ENCODE measurements around the gene DUSP9. TPM values are rescaled to one million over a fixed set of nuclear protein-coding genes. Genes with fewer than 3 reads are reported as not detected.
A peak's percentile ranks its signal among the peaks of the same experiment; 100 is the strongest.
"Not testable (repeated sequence)": the region's sequence is repeated elsewhere in the genome, so short reads cannot be mapped to it uniquely, and the experiment has no call there.

Gene DUSP9
- total RNA-seq, 4 donors from 2014 or later: 0.19 to 0.48 TPM; not detected in 2

DNA sequence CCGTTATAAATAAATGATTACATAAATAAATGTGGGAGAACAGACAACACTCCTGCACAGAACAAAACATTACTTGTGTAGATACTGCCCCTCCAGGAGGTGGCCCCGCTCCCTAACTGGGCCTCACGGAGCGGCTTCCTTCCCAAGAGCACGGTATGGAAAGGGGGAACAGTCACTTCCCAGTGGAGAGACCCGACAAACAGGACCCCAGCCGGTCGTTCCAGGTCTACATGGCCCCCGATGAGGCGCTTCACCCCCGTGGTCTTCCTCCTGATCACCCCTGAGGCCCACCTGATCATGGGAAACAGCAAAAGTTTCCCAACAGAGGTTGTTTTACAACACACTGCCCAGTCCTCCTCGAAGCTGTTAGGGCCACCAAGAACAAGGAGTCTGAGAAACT, 34.2 kb downstream of the DUSP9 start:
- 73% methylated on average over 12 of the region's 12 CpGs for WGBS
- Histone ChIP-seq H3K9me3 (no peaks in the 10 kb centered on the region), H3K36me3 (no peaks in the 10 kb centered on the region), H3K27me3 (no peaks in the 10 kb centered on the region), H3K4me1 (no peaks in the 10 kb centered on the region), H3K4me3 (no peak overlapping the region), H3K27ac (no peak overlapping the region)
- DNase-seq (ENCODE audit: low spot score in 2 of 2): no peak
- TF ChIP-seq EP300 (IDR thresholded peaks at IDR 0.05) (no peak), POLR2AphosphoS5 (IDR thresholded peaks at IDR 0.05) (no peak), POLR2A (IDR thresholded peaks at IDR 0.05) (no peak)
- TF ChIP-seq, protein P1, sequence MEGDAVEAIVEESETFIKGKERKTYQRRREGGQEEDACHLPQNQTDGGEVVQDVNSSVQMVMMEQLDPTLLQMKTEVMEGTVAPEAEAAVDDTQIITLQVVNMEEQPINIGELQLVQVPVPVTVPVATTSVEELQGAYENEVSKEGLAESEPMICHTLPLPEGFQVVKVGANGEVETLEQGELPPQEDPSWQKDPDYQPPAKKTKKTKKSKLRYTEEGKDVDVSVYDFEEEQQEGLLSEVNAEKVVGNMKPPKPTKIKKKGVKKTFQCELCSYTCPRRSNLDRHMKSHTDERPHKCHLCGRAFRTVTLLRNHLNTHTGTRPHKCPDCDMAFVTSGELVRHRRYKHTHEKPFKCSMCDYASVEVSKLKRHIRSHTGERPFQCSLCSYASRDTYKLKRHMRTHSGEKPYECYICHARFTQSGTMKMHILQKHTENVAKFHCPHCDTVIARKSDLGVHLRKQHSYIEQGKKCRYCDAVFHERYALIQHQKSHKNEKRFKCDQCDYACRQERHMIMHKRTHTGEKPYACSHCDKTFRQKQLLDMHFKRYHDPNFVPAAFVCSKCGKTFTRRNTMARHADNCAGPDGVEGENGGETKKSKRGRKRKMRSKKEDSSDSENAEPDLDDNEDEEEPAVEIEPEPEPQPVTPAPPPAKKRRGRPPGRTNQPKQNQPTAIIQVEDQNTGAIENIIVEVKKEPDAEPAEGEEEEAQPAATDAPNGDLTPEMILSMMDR (IDR thresholded peaks at IDR 0.05): no peak

DNA sequence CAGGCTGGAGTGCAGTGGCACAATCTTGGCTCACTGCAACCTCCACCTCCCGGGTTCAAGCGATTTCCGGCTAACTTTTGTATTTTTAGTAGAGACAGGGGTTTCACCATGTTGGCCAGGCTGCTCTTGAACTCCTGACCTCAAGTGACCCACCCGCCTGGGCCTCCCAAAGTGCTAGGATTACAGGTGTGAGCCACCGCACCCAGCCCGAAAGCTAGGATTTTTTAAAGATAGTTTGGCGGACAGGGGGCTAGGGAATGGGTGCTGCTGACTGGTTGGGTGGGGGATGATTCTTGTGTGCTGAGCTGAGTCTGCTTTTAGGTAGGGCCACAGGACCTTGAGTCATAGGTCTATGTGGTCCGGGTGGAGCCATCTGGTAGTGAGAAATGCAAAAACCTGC, 36.5 kb downstream of the DUSP9 start:
- H3K27me3 ChIP-seq, H3K27ac ChIP-seq, H3K4me3 ChIP-seq, H3K36me3 ChIP-seq, H3K4me1 ChIP-seq, H3K9me3 ChIP-seq: not testable (repeated sequence)
- 97% methylated on average over 8 of the region's 8 CpGs for WGBS
- DNase-seq (ENCODE audit: low spot score in 2 of 2): peak in 1 of 2 donors; percentile 1

DNA sequence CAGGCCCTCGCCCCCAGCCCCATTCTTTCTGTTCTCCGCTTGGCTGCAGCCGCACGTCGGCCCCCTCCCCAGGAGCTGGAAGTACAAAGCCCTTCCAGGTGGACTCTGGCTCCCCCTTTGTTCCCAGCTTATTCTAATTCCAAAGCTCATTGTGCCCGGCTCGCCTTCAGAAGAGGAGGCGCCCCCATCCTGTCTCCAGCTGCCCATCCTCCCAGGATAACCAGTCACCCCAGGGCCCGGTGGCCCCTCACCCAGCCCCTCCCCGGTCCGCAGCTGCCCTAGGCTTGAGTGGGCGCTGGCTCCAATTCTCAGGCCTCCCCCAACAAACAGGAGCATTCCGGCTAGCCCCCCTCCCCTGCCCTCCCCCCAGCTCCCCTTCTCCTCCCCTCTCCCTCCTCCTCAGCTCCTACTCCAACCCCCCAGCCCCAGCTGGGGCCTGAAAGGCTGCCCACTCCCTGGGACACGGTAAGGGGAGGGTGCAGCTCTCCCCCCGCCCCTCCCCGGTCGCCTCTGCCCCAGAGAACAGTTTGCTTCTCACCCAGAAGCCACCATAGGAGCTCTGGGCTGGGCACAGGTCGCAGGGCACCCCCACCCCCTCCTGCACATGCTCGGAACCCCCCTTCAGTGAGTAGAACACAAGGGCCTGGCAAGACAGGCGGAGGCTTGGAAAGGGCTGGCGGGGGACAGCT, 37.6 kb downstream of the DUSP9 start:
- H3K27ac ChIP-seq: no peak overlapping the region
- TF ChIP-seq POLR2A (IDR thresholded peaks at IDR 0.05) (no peak), EP300 (IDR thresholded peaks at IDR 0.05) (no peak), POLR2AphosphoS5 (IDR thresholded peaks at IDR 0.05) (no peak)
- TF ChIP-seq, protein P1 (IDR thresholded peaks at IDR 0.05): no peak
- H3K36me3 ChIP-seq: no peaks in the 10 kb centered on the region
- peaks cover 9% of the 10 kb centered on the region for H3K4me1 ChIP-seq
- H3K4me3 ChIP-seq: no peak overlapping the region
- no peaks in the 10 kb centered on the region for H3K27me3 ChIP-seq
- H3K9me3 ChIP-seq: no peaks in the 10 kb centered on the region
- peak in 1 of 2 donors; percentile 51 for DNase-seq (ENCODE audit: low spot score in 2 of 2)
- WGBS: 60% methylated on average over 13 of the region's 21 CpGs

DNA sequence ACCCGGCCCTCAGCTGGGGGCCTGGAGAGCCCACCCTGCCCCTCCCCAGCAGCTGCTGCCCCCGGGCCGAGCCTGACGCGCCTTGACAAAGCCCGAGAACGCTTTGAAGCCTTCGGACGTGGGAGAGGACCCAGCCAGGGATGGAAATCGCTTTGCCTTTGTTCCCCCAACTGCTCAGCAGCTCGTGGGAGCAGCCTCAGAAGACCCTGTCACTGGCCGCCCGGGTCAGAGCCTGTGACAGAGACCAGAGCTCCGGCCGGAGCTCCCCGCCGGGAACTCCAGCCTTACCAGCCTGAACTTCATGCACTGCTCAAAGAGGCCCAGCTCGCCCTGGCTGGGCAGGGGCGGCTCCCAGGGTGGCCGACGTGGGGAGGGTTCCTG, 38.1 kb downstream of the DUSP9 start:
- Histone ChIP-seq H3K36me3 (no peaks in the 10 kb centered on the region), H3K9me3 (no peaks in the 10 kb centered on the region), H3K4me1 (peaks cover 13% of the 10 kb centered on the region), H3K27ac (no peak overlapping the region), H3K27me3 (no peaks in the 10 kb centered on the region), H3K4me3 (no peak overlapping the region)
- no peak for TF ChIP-seq POLR2AphosphoS5 (IDR thresholded peaks at IDR 0.05)
- TF ChIP-seq POLR2A (IDR thresholded peaks at IDR 0.05): no peak
- TF ChIP-seq, protein P1 (IDR thresholded peaks at IDR 0.05): no peak
- TF ChIP-seq EP300 (IDR thresholded peaks at IDR 0.05): no peak
- 78% methylated on average over 7 of the region's 21 CpGs for WGBS
- no peak for DNase-seq (ENCODE audit: low spot score in 2 of 2)

- Histone ChIP-seq H3K36me3 (no peaks in the 10 kb centered on the region), H3K4me3 (no peak overlapping the region), H3K27ac (no peak overlapping the region), H3K4me1 (peaks cover 13% of the 10 kb centered on the region), H3K9me3 (no peaks in the 10 kb centered on the region), H3K27me3 (no peaks in the 10 kb centered on the region)
- TF ChIP-seq POLR2AphosphoS5 (IDR thresholded peaks at IDR 0.05) (no peak), POLR2A (IDR thresholded peaks at IDR 0.05) (no peak), EP300 (IDR thresholded peaks at IDR 0.05) (no peak)
- TF ChIP-seq, protein P1 (IDR thresholded peaks at IDR 0.05): no peak
- 80% methylated on average over 22 of the region's 24 CpGs for WGBS
- peak in 1 of 2 donors; percentile 56 for DNase-seq (ENCODE audit: low spot score in 2 of 2)
Measured at GRCh38 chrX:153685751-153686696, 39.0 kb downstream of the DUSP9 start.
